ENCODE data around the gene UNC119B. TPM values are rescaled to one million over a fixed set of nuclear protein-coding genes. Genes with fewer than 3 reads are reported as not detected.

UNC119B gene
- total and polyA plus RNA-seq, 2 experiments from 2014 or later = 9.9 to 51.3 TPM

- peaks cover 29% of the 10 kb centered on the region for H4K20me1 ChIP-seq (replicated peaks; ENCODE audit: insufficient read depth)
Measured at GRCh38 chr12:120720234-120720986, 10.2 kb downstream of the UNC119B start.

GRCh38 chr12:120720987-120721801 lies 10.9 kb downstream of the UNC119B start:
- no peak overlapping the region for H3K27ac Mint-ChIP-seq
- H3K36me3 Mint-ChIP-seq (ENCODE audit: low read depth) = peaks cover 76% of the 10 kb centered on the region

More at GRCh38 chr12:120720234-120720986, 10.2 kb downstream of the UNC119B start:
- no peaks in the 10 kb centered on the region for H3K27me3 ChIP-seq (ENCODE audit: insufficient read depth)
- Mint-ChIP-seq H3K4me1 (peaks cover 11% of the 10 kb centered on the region), H3K4me3 (no peak overlapping the region), H3K36me3 (ENCODE audit: low read depth) (peaks cover 84% of the 10 kb centered on the region), H3K27me3 (ENCODE audit: insufficient read depth, low read depth, poor library complexity) (peaks cover 7% of the 10 kb centered on the region), H3K9me3 (no peaks in the 10 kb centered on the region), H3K27ac (no peak overlapping the region)
- H3K4me3 ChIP-seq = no peak overlapping the region
- H3K4me2 ChIP-seq = no peak overlapping the region
- TF ChIP-seq NANOG (IDR thresholded peaks at IDR 0.05; ENCODE audit: borderline replicate concordance) = no peak
- no peak for TF ChIP-seq ZNF114 (CRISPR knock-in tag; IDR thresholded peaks at IDR 0.05)
- no peak for TF ChIP-seq ETS1 (IDR thresholded peaks at IDR 0.05)
- no peak overlapping the region for H3K27ac ChIP-seq (ENCODE audit: low read depth)
- ATAC-seq = no peak
- peaks cover 14% of the 10 kb centered on the region for H3F3A ChIP-seq (replicated peaks; ENCODE audit: low read depth)
- H3K9me2 ChIP-seq (ENCODE audit: insufficient read depth) = no peaks in the 10 kb centered on the region
- peaks cover 5% of the 10 kb centered on the region; the same call in 1 of the 2 replicates for H3K79me2 ChIP-seq (replicated peaks; ENCODE audit: insufficient read depth)
- H3K4me1 ChIP-seq (ENCODE audit: insufficient read depth) = peaks cover 11% of the 10 kb centered on the region
- H3K36me3 ChIP-seq (ENCODE audit: insufficient read depth) = peaks cover 52% of the 10 kb centered on the region
- DNase-seq (ENCODE audit: low spot score) = no peak
- H2AFZ ChIP-seq = no peak overlapping the region

More at GRCh38 chr12:120720987-120721801, 10.9 kb downstream of the UNC119B start:
- TF ChIP-seq EZH2phosphoT487 (IDR thresholded peaks at IDR 0.05; ENCODE audit: unreplicated experiment) = no peak
- no peak for TF ChIP-seq POLR2AphosphoS5 (IDR thresholded peaks at IDR 0.05; ENCODE audit: low read depth)
- no peak for TF ChIP-seq ZNF114 (CRISPR knock-in tag; IDR thresholded peaks at IDR 0.05)
- TF ChIP-seq CTCF (conservative IDR thresholded peaks at IDR 0.05; ENCODE audit: low read depth in 2 of 2) = no peak
- no peak for TF ChIP-seq EZH2 (IDR thresholded peaks at IDR 0.05; ENCODE audit: low read depth, unreplicated experiment)
- no peak for TF ChIP-seq ZNF462 (CRISPR knock-in tag; IDR thresholded peaks at IDR 0.05)
- H3K79me2 ChIP-seq (replicated peaks; ENCODE audit: insufficient read depth) = peaks cover under 1% of the 10 kb centered on the region; the same call in 1 of the 2 replicates
- no peaks in the 10 kb centered on the region for H3K27me3 ChIP-seq (ENCODE audit: insufficient read depth)
- H3K36me3 ChIP-seq (ENCODE audit: insufficient read depth) = peaks cover 49% of the 10 kb centered on the region
- H3K27ac ChIP-seq (ENCODE audit: low read depth) = no peak overlapping the region
- Mint-ChIP-seq H3K4me3 (no peak overlapping the region), H3K9me3 (no peaks in the 10 kb centered on the region), H3K27me3 (ENCODE audit: insufficient read depth, low read depth, poor library complexity) (peaks cover 9% of the 10 kb centered on the region), H3K4me1 (peaks cover 13% of the 10 kb centered on the region)
- peaks cover 11% of the 10 kb centered on the region for H3K4me1 ChIP-seq (ENCODE audit: insufficient read depth)
- no peak overlapping the region for H3K4me2 ChIP-seq
- DNase-seq (ENCODE audit: low spot score) (no peak), ATAC-seq (no peak)
- H2AFZ ChIP-seq = no peak overlapping the region
- H3K4me3 ChIP-seq = no peak overlapping the region
- no peaks in the 10 kb centered on the region for H3K9me2 ChIP-seq (ENCODE audit: insufficient read depth)
- H4K20me1 ChIP-seq (replicated peaks; ENCODE audit: insufficient read depth) = peaks cover 29% of the 10 kb centered on the region
- peaks cover 17% of the 10 kb centered on the region for H3F3A ChIP-seq (replicated peaks; ENCODE audit: low read depth)
